Stimulated activated CD4-positive, alpha-beta T cell treated with anti-CD3 and anti-CD28 coated beads, Interleukin-1b, Interleukin-23, amount 100 ng/mL, for 24 hours (primary cell): Measurements from ENCODE around the gene OR52N4.
"Not testable (repeated sequence)": the region's sequence is repeated elsewhere in the genome, so short reads cannot be mapped to it uniquely, and the experiment has no call there.

Experiments
- DNase-seq, 4 experiments: peaks; one replicate each; pipeline ENCODE4 v3.0.0-alpha.2; 2020; ENCODE audit warnings: low read depth in 4 of 4, low spot score in 1 of 4

OR52N4 gene

GRCh38 chr11:5753943-5754342, at the start of gene OR52N4:
Gene OR52N4, plus strand, starts transcription at chr11:5754243. Its CDS starts 498 bp downstream, at chr11:5754741.
- no peak for DNase-seq

- no peak for DNase-seq
Observed at GRCh38 chr11:5705688-5706087, 48.4 kb upstream of the OR52N4 start.

DNA sequence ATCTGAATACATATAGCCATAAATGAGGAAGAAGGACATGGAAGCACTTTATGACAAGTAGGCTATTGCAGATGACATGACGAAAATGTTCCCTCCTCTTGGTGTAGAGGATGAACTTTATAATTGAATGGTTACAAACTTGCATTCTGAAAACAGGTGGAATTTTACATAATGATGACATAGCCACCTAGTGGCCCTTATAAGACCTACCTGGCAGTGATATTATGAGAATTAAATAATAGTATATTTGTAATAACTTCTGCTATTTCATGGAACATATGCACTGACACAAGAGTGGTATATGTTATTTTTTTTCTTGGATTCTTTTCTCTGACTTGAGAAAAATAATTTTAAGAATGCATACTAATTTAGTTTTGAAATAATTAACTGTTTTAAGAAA, 41.5 kb upstream of the OR52N4 start:
- DNase-seq, result no peak

DNA sequence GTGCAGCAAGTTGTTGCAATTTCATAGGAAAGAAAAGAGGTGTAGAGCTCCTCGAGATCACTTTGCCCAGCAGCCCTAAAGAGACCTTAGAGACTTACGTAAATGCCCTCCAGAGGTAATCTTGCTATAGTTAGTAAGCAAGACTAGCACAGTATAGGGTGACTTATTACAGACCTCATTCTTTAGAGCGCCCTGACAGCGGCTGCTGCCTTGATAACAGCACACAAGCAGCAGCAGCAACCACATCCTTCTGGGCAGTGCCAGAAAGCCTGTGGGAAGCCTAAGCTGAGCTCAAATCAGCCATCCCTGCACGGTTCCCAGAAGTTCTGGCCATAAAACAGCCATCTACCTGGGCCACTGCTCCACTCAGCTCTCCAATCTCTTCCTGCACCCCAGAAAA, 40.3 kb upstream of the OR52N4 start:
- no peak for DNase-seq

GRCh38 chr11:5716518-5716917, 37.5 kb upstream of the OR52N4 start:
- DNase-seq, result not testable (repeated sequence)

DNA sequence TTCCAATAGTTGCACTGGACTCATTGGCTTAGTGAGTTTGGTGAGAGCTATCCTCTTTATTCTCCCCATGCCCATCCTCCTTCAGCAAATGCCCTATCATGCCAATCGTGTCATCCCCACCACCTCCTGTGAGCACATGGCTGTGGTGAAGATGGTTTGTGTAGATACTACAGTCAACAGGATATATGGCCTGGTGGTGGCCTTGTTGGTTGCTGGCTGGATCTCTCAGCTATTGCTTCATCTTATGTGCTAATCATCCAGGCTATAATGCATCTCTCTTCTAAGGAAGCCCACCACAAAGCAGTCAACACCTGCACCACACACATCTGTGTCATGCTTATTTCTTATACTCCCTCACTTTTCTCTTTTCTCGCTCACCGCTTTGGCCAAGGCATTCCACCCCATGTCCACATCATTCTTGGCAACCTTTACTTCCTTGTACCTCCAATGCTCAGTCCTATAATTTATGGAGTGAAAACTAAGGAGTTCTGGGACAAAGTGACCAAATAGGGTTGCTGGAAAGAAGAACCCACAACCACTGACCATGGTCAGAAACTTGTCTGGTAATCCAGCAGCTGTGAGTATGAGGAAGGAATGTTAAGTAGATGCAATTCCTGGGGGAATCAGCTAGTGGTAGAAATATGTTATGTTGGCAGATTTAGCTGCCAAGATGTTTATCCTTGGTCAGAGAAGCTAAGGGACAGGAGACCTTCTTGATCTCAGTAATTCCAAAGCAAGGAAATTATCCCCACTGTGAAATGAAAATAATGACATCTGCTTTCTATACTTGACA, 34.1 kb upstream of the OR52N4 start:
- no peak for DNase-seq

DNA sequence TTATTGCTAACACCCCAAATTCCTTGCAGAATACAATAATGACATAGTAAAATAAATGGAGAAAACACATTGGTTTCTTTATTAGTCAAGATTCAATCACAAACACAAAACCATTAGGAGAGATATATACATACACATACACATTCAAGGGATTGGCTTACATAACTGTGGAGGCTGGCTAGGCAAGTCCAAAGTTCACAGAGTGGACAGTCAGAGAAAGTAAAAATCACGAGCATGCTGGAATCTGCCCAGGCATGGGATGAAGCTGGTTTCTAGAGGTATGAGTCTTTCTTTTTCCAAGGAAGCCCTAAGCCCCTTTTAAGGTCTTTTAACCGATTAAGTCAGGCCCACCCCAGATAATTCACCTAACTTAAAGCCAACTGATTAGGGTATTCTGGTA, 31.4 kb upstream of the OR52N4 start:
- DNase-seq, result no peak

- DNase-seq, result no peak
Observed at GRCh38 chr11:5726351-5726750, 27.7 kb upstream of the OR52N4 start.

- DNase-seq, result no peak
Observed at GRCh38 chr11:5727691-5728090, 26.4 kb upstream of the OR52N4 start.

DNA sequence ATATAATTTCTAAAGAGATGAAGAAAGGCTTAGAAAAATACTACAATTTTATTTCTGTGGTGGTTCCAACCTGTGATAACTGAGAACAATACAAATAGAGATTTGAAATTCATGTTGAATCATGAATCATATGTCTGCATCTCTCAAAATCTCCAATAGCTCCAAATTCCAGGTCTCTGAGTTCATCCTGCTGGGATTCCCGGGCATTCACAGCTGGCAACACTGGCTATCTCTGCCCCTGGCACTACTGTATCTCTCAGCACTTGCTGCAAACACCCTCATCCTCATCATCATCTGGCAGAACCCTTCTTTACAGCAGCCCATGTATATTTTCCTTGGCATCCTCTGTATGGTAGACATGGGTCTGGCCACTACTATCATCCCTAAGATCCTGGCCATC, 17.6 kb upstream of the OR52N4 start, which contains the start of gene OR56B1:
Gene OR56B1 (plus strand): TSS at position 53 of the 400 bp plus-strand sequence. CDS start 69 bp downstream, at position 122.
- DNase-seq, result no peak

DNA sequence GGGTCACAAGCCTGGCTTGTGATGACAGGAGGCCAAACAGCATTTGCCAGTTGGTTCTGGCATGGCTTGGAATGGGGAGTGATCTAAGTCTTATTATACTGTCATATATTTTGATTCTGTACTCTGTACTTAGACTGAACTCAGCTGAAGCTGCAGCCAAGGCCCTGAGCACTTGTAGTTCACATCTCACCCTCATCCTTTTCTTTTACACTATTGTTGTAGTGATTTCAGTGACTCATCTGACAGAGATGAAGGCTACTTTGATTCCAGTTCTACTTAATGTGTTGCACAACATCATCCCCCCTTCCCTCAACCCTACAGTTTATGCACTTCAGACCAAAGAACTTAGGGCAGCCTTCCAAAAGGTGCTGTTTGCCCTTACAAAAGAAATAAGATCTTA, 17.0 kb upstream of the OR52N4 start:
- DNase-seq, result no peak

DNA sequence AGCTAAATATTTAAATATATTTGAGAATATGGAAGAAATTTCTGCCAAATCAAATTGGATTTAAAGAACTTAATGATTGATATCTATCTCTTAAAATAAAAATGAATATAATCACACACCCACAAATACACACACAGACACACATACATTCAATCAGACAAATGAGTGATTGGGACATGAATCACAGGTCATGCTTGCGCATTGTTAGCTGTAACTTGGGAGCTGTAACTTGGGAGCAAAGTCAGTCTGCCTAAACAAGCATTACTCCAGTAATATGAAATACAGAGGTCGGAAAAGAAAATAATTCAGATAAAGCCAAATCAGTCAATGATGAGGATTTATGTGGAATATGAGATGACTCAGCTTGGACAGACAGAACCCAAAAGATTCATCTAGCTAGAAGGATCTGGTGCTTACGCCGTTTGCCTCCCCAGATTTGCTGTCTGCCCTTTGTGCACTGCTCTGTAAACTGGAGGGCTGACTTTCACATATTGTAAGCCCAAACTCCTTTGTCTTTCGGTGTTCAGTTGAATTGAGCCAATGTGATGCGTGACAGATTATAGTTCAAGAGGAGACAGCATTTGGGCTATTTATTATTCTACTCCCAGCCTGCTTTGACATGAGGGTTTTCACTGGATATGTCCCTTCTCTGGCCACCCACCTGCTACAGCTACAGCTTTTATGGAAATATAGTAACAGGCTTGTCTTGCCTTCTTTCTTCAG, 16.2 kb upstream of the OR52N4 start:
- no peak for DNase-seq

- no peak for DNase-seq
Observed at GRCh38 chr11:5738431-5738830, 15.6 kb upstream of the OR52N4 start.

GRCh38 chr11:5746614-5747013, 7.4 kb upstream of the OR52N4 start:
- DNase-seq, result no peak

DNA sequence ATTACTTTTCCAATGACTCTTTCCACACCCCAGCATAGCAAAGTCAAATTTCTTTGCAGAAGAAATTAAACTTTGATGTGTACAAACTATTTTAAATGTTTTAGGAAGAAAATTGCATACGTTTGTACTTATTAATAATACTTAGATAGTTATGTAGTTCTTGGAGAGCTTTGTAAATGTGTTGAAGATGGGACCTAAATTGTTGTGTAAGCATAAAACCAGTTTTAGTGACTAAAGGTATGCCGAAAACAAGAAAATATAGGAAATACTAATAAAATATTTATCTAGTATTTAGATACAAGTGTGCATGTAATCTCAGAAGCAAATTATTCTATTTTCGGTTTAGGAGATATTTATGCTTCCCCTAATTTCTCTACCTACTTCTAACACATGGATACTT, 4.2 kb upstream of the OR52N4 start:
- no peak for DNase-seq

DNA sequence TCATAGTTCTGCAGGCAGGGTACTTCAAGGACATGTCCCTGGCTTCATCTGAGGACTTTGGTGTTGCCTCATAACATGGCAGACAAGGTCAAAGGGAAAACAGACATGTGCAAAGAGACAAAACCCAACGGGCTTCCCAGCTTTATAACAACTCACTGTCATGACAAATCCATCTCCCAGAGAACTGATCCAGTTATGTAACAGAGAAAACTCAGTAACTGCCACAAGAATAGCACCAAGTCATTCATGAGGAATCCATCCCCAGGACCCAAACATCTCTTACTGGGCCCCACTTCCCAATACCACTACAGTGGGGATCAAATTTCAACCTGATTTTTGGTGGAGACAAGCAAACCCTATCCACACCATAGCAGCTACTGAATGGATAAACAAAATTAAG, 13.0 kb downstream of the OR52N4 start:
- DNase-seq, result no peak

GRCh38 chr11:5783255-5783654, 29.2 kb downstream of the OR52N4 start, which contains the start of gene OR52N5:
Gene OR52N5, minus strand, starts transcription at chr11:5783355. Its CDS starts 4,721 bp downstream, at chr11:5778634.
- no peak for DNase-seq

- no peak for DNase-seq
Observed at GRCh38 chr11:5791165-5791564, 37.1 kb downstream of the OR52N4 start, which contains the start of gene OR52N1. Gene OR52N1, minus strand, starts transcription at chr11:5791265. Its CDS starts 2,449 bp downstream, at chr11:5788816.

DNA sequence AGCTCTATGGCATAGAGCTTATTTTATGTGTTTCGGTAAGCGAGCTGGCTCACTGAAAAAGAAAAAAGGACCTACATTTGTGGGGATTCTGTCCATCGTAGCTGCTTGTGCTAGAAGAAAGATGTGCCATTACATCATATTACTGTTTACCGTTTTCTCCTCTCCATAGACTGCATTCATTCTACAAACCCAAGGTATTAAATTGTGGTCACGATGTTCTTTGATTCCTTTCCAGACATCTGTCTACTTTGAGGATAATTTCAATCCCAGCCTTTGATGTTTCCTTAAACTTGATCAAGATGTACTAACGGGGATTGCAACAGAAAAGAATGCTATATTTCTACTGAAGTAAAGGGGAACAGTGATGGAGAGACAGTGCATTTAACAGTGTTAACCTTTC, 42.5 kb downstream of the OR52N4 start:
- no peak for DNase-seq

DNA sequence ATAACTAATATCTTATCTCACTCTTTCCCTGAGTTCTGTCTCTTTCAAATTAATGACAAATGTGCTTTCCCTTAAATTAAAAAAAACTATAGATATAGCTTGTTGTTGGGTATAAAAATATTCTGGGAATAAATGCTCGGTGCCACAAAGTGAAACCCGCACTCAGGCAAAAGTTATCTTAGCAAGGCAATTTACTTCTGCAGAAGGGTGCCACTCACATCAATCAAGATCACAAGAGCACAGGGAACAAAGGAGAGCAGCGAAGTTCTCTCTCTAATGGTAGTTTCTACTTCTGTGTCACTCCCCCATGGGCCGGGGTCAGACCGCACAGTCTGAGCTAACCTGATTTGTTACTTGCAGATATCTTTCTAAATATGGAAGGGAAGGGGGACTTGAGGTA, 49.9 kb downstream of the OR52N4 start:
- no peak for DNase-seq
